SK-N-MC (cell line): ENCODE data around the gene HDAC4.

Experiments used
- EZH2 ChIP-seq: fragments of 200-600 bp; sonication (generic); IDR thresholded peaks from one replicate; pipeline ENCODE4 v1.6.1; 2017; ENCODE audit warnings: antibody characterized with exemption
- FOXP2 ChIP-seq: optimal IDR thresholded peaks from 2 replicates; pipeline ENCODE3; 2011; ENCODE audit warnings: mild to moderate bottlenecking, moderate library complexity; ENCODE audit not compliant: insufficient read depth; ENCODE audit errors: extremely low read length, control extremely low read depth
- POLR2AphosphoS5 ChIP-seq: IDR thresholded peaks from 2 replicates; pipeline ENCODE4 v1.6.1; 2012; ENCODE audit warnings: mild to moderate bottlenecking, low read depth, low read length, borderline replicate concordance

DNA sequence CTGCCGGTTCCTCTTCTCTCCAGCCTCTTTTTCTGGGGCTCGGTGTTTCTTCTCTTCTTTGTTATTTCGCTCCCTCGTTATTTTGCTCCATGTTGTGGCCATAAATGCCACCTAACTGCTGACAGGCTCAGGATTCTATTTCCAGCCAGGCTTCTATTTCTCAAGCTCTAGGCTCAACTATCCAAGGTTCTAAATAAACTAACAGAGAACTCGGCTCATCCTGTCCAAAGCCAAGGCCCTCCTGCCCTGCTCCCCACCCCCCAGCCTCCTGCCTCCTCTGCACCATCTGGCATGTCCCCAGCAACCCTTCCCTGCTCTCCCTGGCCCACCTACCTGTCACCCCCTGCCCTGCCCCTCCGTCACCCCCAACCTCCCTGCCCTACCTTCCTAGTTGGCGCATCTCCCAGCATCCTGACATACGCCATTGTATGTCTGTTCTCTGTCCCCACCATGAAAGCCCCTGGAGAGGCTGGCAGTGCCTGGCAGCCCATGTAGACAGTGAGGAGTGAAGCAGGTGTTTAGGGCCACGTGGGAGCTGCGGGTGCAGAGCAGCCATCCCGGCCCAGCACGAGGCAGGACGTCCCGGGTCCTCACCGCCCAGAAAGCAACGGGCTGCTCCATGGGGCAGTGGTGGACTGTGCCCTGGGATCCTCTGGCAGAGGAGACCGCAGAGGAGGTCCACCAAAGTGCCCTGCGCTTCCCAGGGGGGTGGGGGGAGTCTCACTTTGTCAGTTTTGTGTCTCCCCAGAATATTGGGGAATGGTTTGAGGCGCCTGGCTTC is 366.1 kb downstream of the HDAC4 start:
- TF ChIP-seq EZH2 (no peak), POLR2AphosphoS5 (no peak), FOXP2 (no peak)
